Mesenchymal stem cell (in vitro differentiated cells and primary cell): ENCODE measurements around the gene MAGEA9B. TPM values are rescaled to one million over a fixed set of nuclear protein-coding genes. Genes with fewer than 3 reads are reported as not detected.
"Not testable (repeated sequence)": the region's sequence is repeated elsewhere in the genome, so short reads cannot be mapped to it uniquely, and the experiment has no call there.

Experiments used
- DNase-seq: peaks from one replicate; pipeline ENCODE4 v3.0.0-alpha.2; 2013
- H2AFZ ChIP-seq: one replicate; pipeline ENCODE4 v1.6.1; 2013; ENCODE audit warnings: low read depth, mild to moderate bottlenecking, control low read depth, inconsistent platforms, low read length, moderate library complexity
- H2AK5ac ChIP-seq: 2 replicates; pipeline ENCODE4 v1.6.1; 2013; ENCODE audit warnings: low read length, moderate library complexity, mild to moderate bottlenecking, inconsistent platforms; ENCODE audit not compliant: severe bottlenecking
- H2BK120ac ChIP-seq: one replicate; pipeline ENCODE4 v1.6.1; 2013; ENCODE audit warnings: low read depth, mild to moderate bottlenecking, inconsistent platforms, low read length, moderate library complexity
- H2BK12ac ChIP-seq, 2 experiments: one replicate each; pipeline ENCODE4 v1.6.1; 2013; ENCODE audit warnings: inconsistent platforms in 2 of 2, low read length in 2 of 2, mild to moderate bottlenecking in 2 of 2, moderate library complexity in 2 of 2, control low read depth in 1 of 2
- H2BK15ac ChIP-seq: one replicate; pipeline ENCODE4 v1.6.1; 2013; ENCODE audit warnings: mild to moderate bottlenecking, low read depth, inconsistent platforms; ENCODE audit not compliant: poor library complexity, severe bottlenecking
- H2BK5ac ChIP-seq: 2 replicates; pipeline ENCODE4 v1.6.1; 2013; ENCODE audit warnings: low read depth, mild to moderate bottlenecking, low read length, control low read depth, inconsistent platforms; ENCODE audit not compliant: poor library complexity, severe bottlenecking
- H3K14ac ChIP-seq, 2 experiments: one replicate each; pipeline ENCODE4 v1.6.1; 2013; ENCODE audit warnings: inconsistent platforms in 2 of 2, low read length in 2 of 2, control low read depth in 1 of 2, mild to moderate bottlenecking in 1 of 2, moderate library complexity in 1 of 2
- H3K18ac ChIP-seq, 2 experiments: one replicate each; pipeline ENCODE4 v1.6.1; 2013; ENCODE audit warnings: inconsistent platforms in 2 of 2, low read length in 2 of 2, control low read depth in 1 of 2, low read depth in 1 of 2, mild to moderate bottlenecking in 1 of 2
- H3K23ac ChIP-seq, 2 experiments: one replicate each; pipeline ENCODE4 v1.6.1; 2013; ENCODE audit warnings: inconsistent platforms in 2 of 2, low read length in 2 of 2, mild to moderate bottlenecking in 2 of 2, moderate library complexity in 2 of 2, control low read depth in 1 of 2
- H3K27ac ChIP-seq: 2 replicates; pipeline ENCODE4 v1.5.1; 2013; ENCODE audit warnings: mild to moderate bottlenecking, moderate library complexity, low read length, control low read depth, inconsistent platforms; ENCODE audit not compliant: poor library complexity, severe bottlenecking
- H3K27me3 ChIP-seq, 2 experiments: 2 replicates each; pipeline versions ENCODE4 v1.6.1 to v1.7.0; 2013; ENCODE audit warnings: low read length in 2 of 2, mild to moderate bottlenecking in 2 of 2, moderate library complexity in 2 of 2, control low read depth in 1 of 2, inconsistent platforms in 1 of 2; ENCODE audit not compliant: control insufficient read depth in 1 of 2, insufficient read depth in 1 of 2
- H3K36me3 ChIP-seq, 2 experiments: 2 replicates each; pipeline versions ENCODE4 v1.6.1 to v1.7.0; 2013; ENCODE audit warnings: low read length in 2 of 2, control low read depth in 1 of 2, inconsistent platforms in 1 of 2, low read depth in 1 of 2, mild to moderate bottlenecking in 1 of 2; ENCODE audit not compliant: insufficient read depth in 2 of 2, control insufficient read depth in 1 of 2
- H3K4ac ChIP-seq, 2 experiments: one replicate each; pipeline ENCODE4 v1.6.1; 2013; ENCODE audit warnings: inconsistent platforms in 2 of 2, low read length in 2 of 2, mild to moderate bottlenecking in 2 of 2, moderate library complexity in 2 of 2, control low read depth in 1 of 2, low read depth in 1 of 2
- H3K4me1 ChIP-seq: 2 replicates; pipeline ENCODE4 v1.6.1; 2013; ENCODE audit warnings: low read depth, low read length, control low read depth; ENCODE audit not compliant: control insufficient read depth, insufficient read depth
- H3K4me2 ChIP-seq: 2 replicates; pipeline ENCODE4 v1.6.1; 2013; ENCODE audit warnings: low read length, mild to moderate bottlenecking, inconsistent platforms; ENCODE audit not compliant: poor library complexity, severe bottlenecking
- H3K4me3 ChIP-seq, 2 experiments: 2 replicates each; pipeline versions ENCODE4 v1.5.1 to v1.7.0; 2013; ENCODE audit warnings: low read length in 2 of 2, mild to moderate bottlenecking in 2 of 2, control low read depth in 1 of 2, low read depth in 1 of 2; ENCODE audit not compliant: insufficient read depth in 1 of 2
- H3K79me1 ChIP-seq: replicated peaks from 2 replicates; pipeline ENCODE4 v1.6.1; 2013; ENCODE audit warnings: mild to moderate bottlenecking, control low read depth, low read length, inconsistent platforms; ENCODE audit not compliant: poor library complexity, severe bottlenecking
- H3K9ac ChIP-seq: 2 replicates; pipeline ENCODE4 v1.7.0; 2013; ENCODE audit warnings: mild to moderate bottlenecking, low read length, moderate library complexity
- H3K9me3 ChIP-seq: 2 replicates; pipeline ENCODE4 v1.7.0; 2013; ENCODE audit warnings: mild to moderate bottlenecking, low read length; ENCODE audit not compliant: control insufficient read depth
- H4K8ac ChIP-seq: one replicate; pipeline ENCODE4 v1.6.1; 2013; ENCODE audit warnings: inconsistent platforms, mild to moderate bottlenecking, low read length, moderate library complexity
- H4K91ac ChIP-seq: one replicate; pipeline ENCODE4 v1.6.1; 2013; ENCODE audit warnings: mild to moderate bottlenecking, low read length, inconsistent platforms
- WGBS: methylation state at CpG from one replicate; pipeline ENCODE4 v1.1.7; 2013; ENCODE audit warnings: mixed read lengths; 5-methylcytosine and 5-hydroxymethylcytosine counted together
- polyA plus RNA-seq, 2 experiments: library from polyadenylated mRNA; stranded (reverse); fragments of 200-250 nt; gene quantifications; one replicate each; pipeline ENCODE4 v1.2.3, GENCODE V29; 2013

MAGEA9B gene
- not detected for polyA plus RNA-seq (2013, experiment 1 of 2)
- polyA plus RNA-seq (2013, experiment 2 of 2): not detected

GRCh38 chrX:149587359-149587758 lies at the start of gene MAGEA9B:
Gene MAGEA9B (minus strand): TSS chrX:149587459. CDS start chrX:149583179, 4,280 bp downstream.
- not testable (repeated sequence) for H3K14ac ChIP-seq, H3K9ac ChIP-seq, H3K27ac ChIP-seq, H2BK5ac ChIP-seq, H2BK12ac ChIP-seq, H2AK5ac ChIP-seq, H2BK120ac ChIP-seq, H3K4me3 ChIP-seq, H3K23ac ChIP-seq, H4K91ac ChIP-seq, H3K9me3 ChIP-seq, H3K18ac ChIP-seq, H4K8ac ChIP-seq, H2AFZ ChIP-seq, H3K4me2 ChIP-seq, H3K79me1 ChIP-seq, H3K27me3 ChIP-seq, H3K36me3 ChIP-seq, H3K4me1 ChIP-seq, H3K4ac ChIP-seq, H2BK15ac ChIP-seq, DNase-seq
- WGBS: no CpG with 5 or more reads among the region's 12 CpGs

- no peak overlapping the region for H4K8ac ChIP-seq
- peaks cover 0 to 49% of the 10 kb centered on the region in 2 experiments for H3K27me3 ChIP-seq
- no peak overlapping the region for H3K4me2 ChIP-seq
- H3K9ac ChIP-seq: no peak overlapping the region
- peaks cover 7% of the 10 kb centered on the region for H3K4me1 ChIP-seq
- no peak overlapping the region for H4K91ac ChIP-seq
- no peak overlapping the region for H2BK12ac ChIP-seq
- H3K18ac ChIP-seq: no peak overlapping the region
- H3K27ac ChIP-seq: no peak overlapping the region
- no peak overlapping the region for H3K4me3 ChIP-seq
- H2BK15ac ChIP-seq: no peak overlapping the region
- no peaks in the 10 kb centered on the region for H3K79me1 ChIP-seq
- no peak overlapping the region for H2BK5ac ChIP-seq
- no peak overlapping the region for H2AFZ ChIP-seq
- DNase-seq: no peak
- no peaks in the 10 kb centered on the region for H3K36me3 ChIP-seq
- no peak overlapping the region for H2BK120ac ChIP-seq
- no peak overlapping the region for H3K14ac ChIP-seq
- no peak overlapping the region for H3K4ac ChIP-seq
- H2AK5ac ChIP-seq: no peak overlapping the region
- H3K23ac ChIP-seq: no peak overlapping the region
- H3K9me3 ChIP-seq: peaks cover 8% of the 10 kb centered on the region
Observed at GRCh38 chrX:149633511-149633910, 46.3 kb upstream of the MAGEA9B start.

- WGBS: under 1% methylated on average over 20 of the region's 102 CpGs
- H3K14ac ChIP-seq: peak within 1 kb of the TSS in 1 of 2 experiments; percentile 79
- no peaks in the 10 kb centered on the region for H3K36me3 ChIP-seq
- peak within 1 kb of the TSS; percentile 51 to 95 for H3K4ac ChIP-seq
- peak within 1 kb of the TSS in 1 of 2 experiments; percentile 80 for H3K23ac ChIP-seq
- peak within 1 kb of the TSS; percentile 77 for H2AFZ ChIP-seq
- H2BK12ac ChIP-seq: no peak within 1 kb of the TSS
- DNase-seq: peak; percentile 64
- no peak within 1 kb of the TSS for H2BK5ac ChIP-seq
- H3K18ac ChIP-seq: peak within 1 kb of the TSS; percentile 83 to 91
- H4K91ac ChIP-seq: peak within 1 kb of the TSS; percentile 75
- H3K4me2 ChIP-seq: peak within 1 kb of the TSS; percentile 75
- peak within 1 kb of the TSS; percentile 54 for H3K27ac ChIP-seq
- H2AK5ac ChIP-seq: no peak within 1 kb of the TSS
- H3K9ac ChIP-seq: peak within 1 kb of the TSS; percentile 85
- peaks cover 7% of the 10 kb centered on the region for H3K4me1 ChIP-seq
- no peak within 1 kb of the TSS for H2BK15ac ChIP-seq
- peak within 1 kb of the TSS; percentile 86 to 92 for H3K4me3 ChIP-seq
- H3K27me3 ChIP-seq: peaks cover 0 to 44% of the 10 kb centered on the region in 2 experiments
- peak within 1 kb of the TSS; percentile 19 for H2BK120ac ChIP-seq
- peaks cover 3% of the 10 kb centered on the region for H3K79me1 ChIP-seq
- peak within 1 kb of the TSS; percentile 64 for H4K8ac ChIP-seq
- peaks cover 1% of the 10 kb centered on the region for H3K9me3 ChIP-seq
Observed at GRCh38 chrX:149631234-149632165, 44.2 kb upstream of the MAGEA9B start, which contains the start of gene TMEM185A. Gene TMEM185A (minus strand): TSS chrX:149631792. CDS start chrX:149631580, 212 bp downstream.

- Histone ChIP-seq H2BK15ac (no peak overlapping the region), H4K91ac (no peak overlapping the region), H2BK5ac (no peak overlapping the region), H2AK5ac (no peak overlapping the region), H3K79me1 (peaks cover 3% of the 10 kb centered on the region), H4K8ac (no peak overlapping the region), H2BK12ac (no peak overlapping the region), H2AFZ (peak overlapping the region; percentile 61), H3K23ac (no peak overlapping the region), H3K4me1 (peaks cover 7% of the 10 kb centered on the region), H3K4me3 (peak overlapping the region; percentile 86 to 92), H3K9me3 (no peaks in the 10 kb centered on the region), H3K9ac (peak overlapping the region; percentile 85), H3K14ac (no peak overlapping the region), H3K4me2 (peak overlapping the region; percentile 75), H3K4ac (no peak overlapping the region), H3K27ac (peak overlapping the region; percentile 54), H2BK120ac (no peak overlapping the region), H3K27me3 (peaks cover 0 to 37% of the 10 kb centered on the region in 2 experiments), H3K18ac (peak overlapping the region in 1 of 2 experiments; percentile 33), H3K36me3 (no peaks in the 10 kb centered on the region)
- DNase-seq: peak; percentile 74
- WGBS: 15% methylated on average over 6 of the region's 16 CpGs
Observed at GRCh38 chrX:149630681-149631233, 43.5 kb upstream of the MAGEA9B start.
